ENCODE results near the gene HOXA9.

Gene HOXA9

DNA sequence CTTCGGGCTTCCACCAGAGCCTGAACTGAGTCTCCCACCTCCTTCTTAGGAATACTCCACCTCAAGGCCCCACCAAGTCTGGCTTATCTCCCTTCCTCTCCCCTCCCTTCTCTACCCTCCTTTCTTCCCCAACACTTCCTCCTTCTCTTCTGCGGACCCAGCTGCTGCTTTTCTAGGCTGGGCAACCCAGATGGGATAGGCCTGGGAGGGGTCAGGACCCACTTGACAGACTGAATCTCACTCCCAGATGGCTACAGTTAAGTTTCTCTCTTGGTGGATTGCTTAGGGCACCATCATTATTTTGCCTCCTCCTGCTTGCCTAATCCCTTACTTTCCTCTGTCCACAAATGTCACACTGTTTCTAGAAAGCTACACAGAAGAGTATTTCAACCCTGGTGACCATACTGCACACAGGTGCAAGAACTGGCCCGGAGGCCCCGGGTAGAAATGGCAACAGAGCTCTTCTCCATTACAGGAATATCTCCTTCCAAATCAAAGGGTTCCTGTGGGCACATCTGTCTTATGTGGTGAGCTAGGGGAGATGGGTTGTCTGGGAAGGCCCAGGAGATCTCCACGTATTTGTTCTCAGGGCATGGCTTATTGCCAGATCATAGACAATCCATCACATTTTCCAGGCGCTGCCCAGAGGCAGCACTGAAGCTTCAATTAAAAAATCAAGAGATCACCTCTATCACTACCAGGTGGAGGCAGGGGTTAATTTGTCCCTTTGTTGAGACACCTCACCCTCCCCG lies 24.8 kb upstream of the HOXA9 start:
- in situ Hi-C loops (cut with MboI; ENCODE audit: low sequenced_read_pairs): no loop called here

DNA sequence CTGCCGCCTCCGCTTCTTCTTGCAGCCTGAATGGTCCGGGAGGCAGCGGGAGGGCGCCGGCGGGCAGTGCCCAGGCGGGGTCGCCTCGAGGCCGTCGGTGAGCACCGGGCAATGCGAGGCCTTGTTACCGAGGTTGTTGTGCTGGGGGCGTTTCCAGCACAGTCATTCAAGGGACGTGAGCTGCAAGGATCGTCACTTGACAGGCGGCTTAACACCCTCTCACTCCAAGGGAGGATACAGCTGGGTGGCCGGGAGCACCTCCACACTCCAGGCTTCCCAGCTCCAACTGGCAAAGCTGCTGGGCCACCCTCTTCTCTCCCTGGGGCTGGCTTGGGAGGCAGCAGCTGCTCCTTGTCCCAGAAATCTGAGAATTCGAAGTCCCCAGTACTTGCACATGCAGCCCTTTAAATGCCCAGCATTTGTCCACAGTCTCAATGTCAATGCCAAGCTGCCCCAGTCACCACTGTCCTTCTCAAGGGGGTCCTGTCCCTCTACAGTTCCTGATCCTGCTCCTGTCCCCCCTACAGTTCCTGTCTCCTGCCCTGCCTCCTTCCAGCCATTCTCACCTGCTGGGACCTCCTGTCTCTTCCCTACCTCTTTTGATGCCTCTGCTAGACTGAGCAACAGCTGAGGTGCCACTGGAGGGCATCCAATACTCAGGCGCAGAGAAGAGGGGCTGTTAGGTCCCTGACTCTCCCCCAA lies 24.1 kb upstream of the HOXA9 start:
- in situ Hi-C loops (cut with MboI; ENCODE audit: low sequenced_read_pairs): no loop called here

DNA sequence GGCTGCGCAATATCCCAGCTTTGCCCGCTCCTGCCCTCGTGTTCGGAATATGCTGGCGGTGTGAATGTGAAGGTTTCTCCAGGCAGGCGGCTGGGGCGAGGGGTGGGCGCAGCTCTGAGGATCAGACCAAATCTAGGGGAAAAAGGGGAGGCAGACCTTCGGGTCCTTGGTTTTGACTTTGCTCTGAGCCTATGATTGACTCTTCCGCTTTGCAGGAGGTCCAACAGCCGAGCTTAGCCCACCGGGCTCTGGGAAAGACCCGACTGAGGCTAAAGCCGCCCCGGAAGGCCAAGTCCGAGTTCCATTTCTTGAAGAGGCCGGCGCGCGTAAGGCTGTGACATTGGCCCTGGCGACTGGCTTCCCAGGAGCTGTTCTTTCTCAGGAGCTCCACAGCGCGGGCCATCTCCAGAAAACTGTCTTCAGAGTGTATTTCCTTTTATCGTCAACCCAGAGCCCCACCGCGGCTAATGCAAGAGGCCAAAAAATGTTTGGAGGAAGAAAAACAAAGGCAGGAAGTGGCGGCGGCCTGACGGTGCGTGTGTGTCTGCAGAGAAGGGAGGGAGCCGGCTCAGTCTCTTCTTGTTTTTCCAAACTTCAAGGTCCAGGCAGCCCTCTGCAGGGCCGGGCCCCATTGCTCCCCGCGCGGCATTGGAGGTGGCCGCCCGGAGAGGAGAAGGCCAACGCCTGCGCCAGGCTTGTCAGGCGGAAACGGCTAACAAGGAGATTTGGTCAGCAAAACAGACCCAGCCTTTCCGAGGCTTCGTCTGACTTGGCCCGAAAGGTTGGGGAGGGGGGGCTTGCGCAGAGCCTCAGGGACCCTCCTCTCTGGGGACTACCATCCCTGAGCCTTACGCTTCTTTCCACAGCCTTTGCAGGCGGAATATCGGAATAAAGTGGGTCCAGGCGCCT lies 23.3 kb upstream of the HOXA9 start:
- in situ Hi-C loops (cut with MboI; ENCODE audit: low sequenced_read_pairs): no loop called here

- in situ Hi-C loops (cut with MboI; ENCODE audit: low sequenced_read_pairs): no loop called here
Measured at GRCh38 chr7:27187475-27188385, 22.4 kb upstream of the HOXA9 start.

GRCh38 chr7:27186668-27187474 lies 21.5 kb upstream of the HOXA9 start:
- in situ Hi-C loops (cut with MboI; ENCODE audit: low sequenced_read_pairs): no loop called here

- in situ Hi-C loops (cut with MboI; ENCODE audit: low sequenced_read_pairs): no loop called here
Measured at GRCh38 chr7:27185854-27186667, 20.7 kb upstream of the HOXA9 start.

DNA sequence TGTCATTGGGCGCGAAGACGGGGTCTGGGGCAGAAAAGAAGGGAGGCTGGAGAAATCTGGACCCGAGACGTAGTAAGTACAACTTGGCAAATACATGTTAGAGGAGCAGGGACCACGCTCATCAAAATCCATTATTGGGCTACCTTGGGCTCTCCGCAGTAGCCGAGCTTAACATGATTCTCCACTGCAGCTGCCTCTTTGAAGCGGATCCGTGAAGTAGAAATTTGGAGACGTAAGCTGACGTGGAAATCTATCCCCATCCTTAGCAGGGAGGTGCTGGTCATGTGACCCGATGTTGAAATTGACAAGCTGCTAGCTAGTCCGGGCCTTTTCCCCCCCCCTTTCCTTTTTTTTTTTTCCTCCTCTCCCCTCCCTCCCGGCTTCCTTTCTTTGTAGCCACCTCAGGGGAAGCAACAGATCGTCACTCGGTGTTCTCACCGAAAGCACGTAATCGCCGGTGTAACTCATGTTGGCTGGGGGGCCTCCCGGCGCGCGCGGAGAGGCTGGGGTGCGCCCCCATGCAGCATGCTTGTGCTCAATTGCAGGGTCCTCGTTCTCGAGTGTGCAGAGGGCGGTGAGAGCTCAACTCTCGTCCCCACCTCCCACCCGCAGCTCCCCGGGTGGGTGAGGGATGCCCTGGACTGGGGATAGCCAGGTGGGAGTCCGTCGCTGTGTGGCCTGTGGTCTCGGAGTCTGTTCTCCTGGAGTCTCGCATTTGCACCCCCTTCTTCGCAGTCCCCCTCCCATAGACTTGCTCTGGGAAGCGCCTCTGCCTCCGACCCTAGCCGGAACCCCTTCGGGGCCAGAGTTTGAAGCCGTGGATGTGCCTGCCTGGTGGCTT lies 19.9 kb upstream of the HOXA9 start, which contains the start of gene HOXA11:
Gene HOXA11 (minus strand): TSS at position 220 of the 841 bp plus-strand sequence. CDS start 88 bp downstream, at position 132.
- in situ Hi-C loops (cut with MboI; ENCODE audit: low sequenced_read_pairs): no loop called here

GRCh38 chr7:27184337-27185012 lies 19.1 kb upstream of the HOXA9 start:
- in situ Hi-C loops (cut with MboI; ENCODE audit: low sequenced_read_pairs): no loop called here

- in situ Hi-C loops (cut with MboI; ENCODE audit: low sequenced_read_pairs): no loop called here
Measured at GRCh38 chr7:27183682-27184336, 18.5 kb upstream of the HOXA9 start.

DNA sequence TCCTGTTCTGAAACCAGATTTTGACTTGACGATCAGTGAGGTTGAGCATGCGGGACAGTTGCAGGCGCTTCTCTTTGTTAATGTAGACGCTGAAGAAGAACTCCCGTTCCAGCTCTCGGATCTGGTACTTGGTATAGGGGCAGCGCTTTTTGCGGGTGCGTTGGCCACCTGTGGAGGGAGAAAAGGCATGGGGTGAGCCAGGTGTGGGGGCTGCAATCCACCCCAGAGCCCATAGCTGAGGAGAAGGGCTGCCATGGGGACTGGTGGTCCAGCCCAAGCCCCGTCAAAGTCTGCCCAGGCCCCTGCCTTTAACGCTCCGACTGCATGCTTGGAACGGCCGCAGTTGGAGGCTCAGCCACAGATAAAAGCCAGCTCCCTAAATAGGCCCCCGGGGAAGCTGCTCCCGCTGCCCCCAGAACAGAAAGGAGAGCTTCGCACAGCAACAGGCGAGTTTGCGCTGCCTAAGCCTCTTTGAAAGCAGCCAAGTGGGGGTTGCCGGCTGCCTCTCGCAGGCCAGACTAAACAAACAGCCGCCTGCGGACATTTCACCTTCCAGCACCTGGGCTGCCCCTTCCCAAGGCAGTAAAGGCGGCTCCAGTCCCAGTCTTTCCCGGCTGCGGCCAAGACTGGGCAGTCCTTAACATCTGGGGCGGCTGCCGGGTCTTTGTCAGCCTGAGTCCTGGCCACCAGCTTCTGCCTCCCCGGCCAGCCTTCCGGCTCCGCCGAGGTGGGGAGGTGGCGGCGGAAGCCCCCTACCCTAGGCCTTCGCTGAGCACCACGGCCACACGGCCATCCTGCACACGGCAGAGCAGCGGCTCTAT lies 17.7 kb upstream of the HOXA9 start:
- in situ Hi-C loops (cut with MboI; ENCODE audit: low sequenced_read_pairs): no loop called here

DNA sequence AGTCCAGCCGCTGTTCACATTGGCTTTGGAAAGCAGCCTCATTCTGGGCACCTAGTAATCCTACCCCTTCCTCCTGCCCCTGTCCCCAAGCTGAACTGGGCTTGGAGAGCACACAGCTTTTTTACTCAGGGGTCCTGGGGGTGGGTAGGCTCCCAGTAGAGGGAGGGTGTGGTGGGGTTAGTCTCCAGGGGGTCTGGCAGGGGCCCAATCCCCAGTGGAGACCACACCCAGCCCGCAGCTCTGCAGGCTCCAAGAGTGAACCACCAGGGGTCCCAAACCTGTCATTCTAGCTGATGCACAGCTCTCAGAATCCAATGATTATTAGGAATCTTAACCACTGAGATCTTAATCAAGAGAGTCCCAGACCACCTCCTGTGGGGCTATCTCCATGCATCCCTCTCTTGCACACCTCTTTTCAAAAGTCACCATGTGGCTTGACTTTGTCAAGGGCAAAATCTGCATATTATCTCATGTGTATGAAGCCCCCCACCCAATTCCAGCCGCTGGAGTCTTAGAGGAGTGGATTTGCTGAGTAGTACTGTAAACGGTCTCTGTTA lies 17.0 kb upstream of the HOXA9 start:
- in situ Hi-C loops (cut with MboI; ENCODE audit: low sequenced_read_pairs): no loop called here

GRCh38 chr7:27181795-27182275 lies 16.5 kb upstream of the HOXA9 start:
- in situ Hi-C loops (cut with MboI; ENCODE audit: low sequenced_read_pairs): no loop called here

DNA sequence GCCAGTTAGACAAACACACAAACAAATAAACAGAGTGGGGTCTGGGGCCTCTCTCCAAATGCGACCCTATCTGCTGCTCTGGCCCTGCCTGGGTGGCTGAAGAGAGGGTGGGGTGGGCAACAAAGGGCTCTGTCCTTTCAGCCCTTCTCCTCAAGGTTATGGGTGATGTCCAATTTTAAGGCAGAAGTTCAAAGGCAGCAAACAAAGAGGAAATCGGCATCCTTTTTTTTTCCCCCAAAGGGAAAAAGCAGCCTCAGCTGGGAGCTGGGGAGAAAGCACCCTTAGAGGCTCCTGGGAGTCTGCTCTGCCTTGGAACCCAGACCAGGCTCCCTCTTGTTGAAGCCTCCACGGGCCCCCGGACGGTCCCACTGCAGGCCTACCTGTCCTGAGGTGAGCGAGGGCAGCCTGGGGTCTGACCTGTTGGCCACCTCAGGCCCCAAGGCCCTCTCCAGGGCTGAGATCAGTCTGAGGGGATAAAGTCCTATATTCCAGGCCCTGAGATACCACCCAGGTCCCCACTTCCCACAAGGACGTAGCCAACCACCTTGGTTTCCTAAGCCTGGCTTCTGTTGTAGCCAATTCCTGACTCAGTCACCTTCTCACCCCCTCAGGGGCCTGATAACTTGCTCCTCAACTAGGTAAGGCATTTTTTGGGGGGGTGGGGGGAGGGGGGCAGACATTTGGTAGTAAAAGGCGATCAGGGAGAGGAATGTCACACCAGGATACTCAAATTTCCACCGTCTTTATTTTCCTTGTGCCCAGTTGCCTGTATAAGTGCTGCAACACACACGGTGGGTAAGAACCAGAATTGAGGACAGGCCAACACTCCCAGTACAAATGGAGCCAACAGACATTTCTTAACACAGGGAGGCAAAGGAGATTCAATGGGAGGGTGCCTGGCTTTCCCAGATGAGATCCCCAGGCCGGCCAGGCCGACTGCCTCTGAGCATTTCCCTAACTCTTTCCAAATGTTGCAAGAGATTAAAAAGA lies 15.4 kb upstream of the HOXA9 start:
- in situ Hi-C loops (cut with MboI; ENCODE audit: low sequenced_read_pairs): no loop called here

All from HL-60/S4 (cell line).